C4-2B (cell line): Measurements from ENCODE around the gene TBCEL.

ENCODE experiments used
- ZFX ChIP-seq: fragments of 450-650 bp; IDR thresholded peaks from 2 replicates; pipeline ENCODE4 v1.6.1; 2017
- TF ChIP-seq, protein P1 (sequence below): fragments of 450-650 bp; conservative IDR thresholded peaks from 2 replicates; pipeline ENCODE4 v1.5.1; 2017; ENCODE audit warnings: mild to moderate bottlenecking

DNA sequence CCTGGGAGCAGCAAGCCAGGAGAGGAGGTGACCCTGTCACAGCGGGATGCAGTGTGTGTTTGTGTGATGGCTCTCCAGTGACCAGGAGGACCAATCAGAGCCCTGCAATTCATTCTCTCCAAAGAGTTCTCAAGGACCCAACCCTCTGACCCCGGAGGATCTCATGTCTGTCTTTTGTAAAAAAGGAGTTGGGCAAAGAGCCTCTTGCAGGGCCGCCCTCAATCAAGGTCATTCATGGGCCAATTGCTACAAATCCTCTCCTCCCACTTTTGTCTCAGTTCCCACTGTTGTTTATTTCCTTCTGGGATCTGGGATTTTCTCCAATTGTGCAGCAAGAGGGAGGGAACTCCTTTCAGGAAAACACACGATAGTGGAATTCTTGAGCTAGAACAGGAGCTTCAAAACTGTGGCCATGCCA, 81.2 kb downstream of the TBCEL start:
- TF ChIP-seq, protein P1, sequence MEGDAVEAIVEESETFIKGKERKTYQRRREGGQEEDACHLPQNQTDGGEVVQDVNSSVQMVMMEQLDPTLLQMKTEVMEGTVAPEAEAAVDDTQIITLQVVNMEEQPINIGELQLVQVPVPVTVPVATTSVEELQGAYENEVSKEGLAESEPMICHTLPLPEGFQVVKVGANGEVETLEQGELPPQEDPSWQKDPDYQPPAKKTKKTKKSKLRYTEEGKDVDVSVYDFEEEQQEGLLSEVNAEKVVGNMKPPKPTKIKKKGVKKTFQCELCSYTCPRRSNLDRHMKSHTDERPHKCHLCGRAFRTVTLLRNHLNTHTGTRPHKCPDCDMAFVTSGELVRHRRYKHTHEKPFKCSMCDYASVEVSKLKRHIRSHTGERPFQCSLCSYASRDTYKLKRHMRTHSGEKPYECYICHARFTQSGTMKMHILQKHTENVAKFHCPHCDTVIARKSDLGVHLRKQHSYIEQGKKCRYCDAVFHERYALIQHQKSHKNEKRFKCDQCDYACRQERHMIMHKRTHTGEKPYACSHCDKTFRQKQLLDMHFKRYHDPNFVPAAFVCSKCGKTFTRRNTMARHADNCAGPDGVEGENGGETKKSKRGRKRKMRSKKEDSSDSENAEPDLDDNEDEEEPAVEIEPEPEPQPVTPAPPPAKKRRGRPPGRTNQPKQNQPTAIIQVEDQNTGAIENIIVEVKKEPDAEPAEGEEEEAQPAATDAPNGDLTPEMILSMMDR = no peak
- no peak for TF ChIP-seq ZFX
